NCI-H446 treated with DMSO at 0.1 percent for 48 hours (cell line): Measurements from ENCODE around the gene OAS1.
A peak's percentile ranks its signal among the peaks of the same experiment; 100 is the strongest.
"Not testable (repeated sequence)": the region's sequence is repeated elsewhere in the genome, so short reads cannot be mapped to it uniquely, and the experiment has no call there.

ENCODE experiments used
- DNase-seq: peaks from one replicate; lab custom pipeline; 2025; lab: John Stamatoyannopoulos, UW

OAS1 gene

GRCh38 chr12:112900298-112901145, 6.2 kb upstream of the OAS1 start:
- DNase-seq: peak; percentile 95

GRCh38 chr12:112901271-112901670, 5.5 kb upstream of the OAS1 start:
- no peak for DNase-seq

DNA sequence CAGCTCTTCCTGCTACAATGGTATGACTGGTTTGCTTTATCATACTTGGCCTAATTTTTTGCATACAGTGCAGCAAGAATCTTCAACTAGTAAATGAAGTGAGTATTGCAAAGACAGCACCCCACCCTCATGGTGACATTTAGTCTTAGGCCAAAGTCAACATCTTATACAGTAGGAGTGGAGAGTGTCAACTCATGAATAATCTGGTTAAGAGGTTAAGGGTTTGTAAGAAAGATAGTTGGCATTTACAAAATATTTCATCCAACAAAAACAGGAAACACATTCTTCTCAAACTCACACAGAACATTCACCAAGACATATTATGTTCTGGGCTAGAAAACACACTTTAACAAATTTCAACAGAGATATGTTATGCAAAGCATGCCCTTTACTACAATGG, 2.2 kb upstream of the OAS1 start:
- DNase-seq: no peak

DNA sequence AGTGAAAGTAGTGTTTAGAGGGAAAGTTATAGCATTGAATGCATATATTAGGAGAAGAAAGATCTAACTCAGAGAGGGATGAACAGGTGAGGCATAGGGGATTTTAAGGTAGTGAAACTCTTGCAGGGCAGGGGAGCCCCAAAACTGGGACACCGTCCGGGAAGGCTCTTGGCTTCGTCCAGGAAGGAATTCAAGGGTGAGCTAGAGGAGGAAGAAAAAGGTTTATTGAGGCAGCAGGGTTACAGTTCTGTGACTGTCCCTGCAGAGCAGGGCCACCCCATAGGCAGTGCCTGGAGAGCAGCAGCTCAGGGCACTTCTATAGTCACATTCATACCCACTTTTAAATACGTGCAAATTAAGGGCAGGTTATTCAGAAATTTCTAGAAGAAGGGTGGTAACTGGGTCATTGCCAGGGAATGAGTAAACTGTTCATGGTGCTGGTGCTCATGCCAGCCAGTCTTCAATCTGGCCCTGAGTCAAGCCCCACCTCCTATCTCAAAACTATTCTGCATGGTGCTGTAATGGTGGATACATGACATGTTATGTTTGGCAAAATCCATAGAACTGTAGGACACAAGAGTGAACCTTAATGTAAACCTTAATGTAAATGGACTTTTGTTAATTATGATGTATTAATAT, 1.2 kb upstream of the OAS1 start:
- DNase-seq: peak; percentile 55

GRCh38 chr12:112907415-112908157, 824 bp downstream of the OAS1 start:
- DNase-seq: no peak

DNA sequence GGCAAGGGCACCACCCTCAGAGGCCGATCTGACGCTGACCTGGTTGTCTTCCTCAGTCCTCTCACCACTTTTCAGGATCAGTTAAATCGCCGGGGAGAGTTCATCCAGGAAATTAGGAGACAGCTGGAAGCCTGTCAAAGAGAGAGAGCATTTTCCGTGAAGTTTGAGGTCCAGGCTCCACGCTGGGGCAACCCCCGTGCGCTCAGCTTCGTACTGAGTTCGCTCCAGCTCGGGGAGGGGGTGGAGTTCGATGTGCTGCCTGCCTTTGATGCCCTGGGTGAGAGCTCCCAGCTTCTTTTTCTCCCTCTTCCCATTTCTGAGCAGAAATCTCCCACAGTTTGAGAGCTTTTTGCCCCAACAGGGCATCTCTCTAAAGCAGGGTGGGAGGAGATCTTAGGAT, 1.8 kb downstream of the OAS1 start:
- no peak for DNase-seq

DNA sequence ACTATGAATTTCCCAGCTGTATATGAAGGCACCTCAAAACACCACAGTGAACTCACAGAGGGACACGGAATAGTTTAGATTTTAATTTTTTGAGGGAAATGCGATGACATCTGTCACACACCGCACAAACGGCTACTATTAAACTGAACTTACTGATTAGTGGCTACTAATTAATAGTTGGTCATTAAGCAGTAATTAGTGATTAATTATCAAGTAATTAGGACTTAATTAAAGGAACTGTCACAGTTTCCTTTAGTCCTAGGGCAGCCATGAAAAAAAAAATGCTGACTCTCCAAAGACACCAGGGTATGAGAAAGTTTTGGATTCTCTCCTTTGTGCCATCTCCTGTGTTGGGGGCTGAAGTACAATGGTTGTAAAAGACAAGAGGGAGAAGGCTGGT, 2.9 kb downstream of the OAS1 start:
- no peak for DNase-seq

- no peak for DNase-seq
These were observed 6.4 kb downstream of the OAS1 start for GRCh38 chr12:112913038-112913688.

DNA sequence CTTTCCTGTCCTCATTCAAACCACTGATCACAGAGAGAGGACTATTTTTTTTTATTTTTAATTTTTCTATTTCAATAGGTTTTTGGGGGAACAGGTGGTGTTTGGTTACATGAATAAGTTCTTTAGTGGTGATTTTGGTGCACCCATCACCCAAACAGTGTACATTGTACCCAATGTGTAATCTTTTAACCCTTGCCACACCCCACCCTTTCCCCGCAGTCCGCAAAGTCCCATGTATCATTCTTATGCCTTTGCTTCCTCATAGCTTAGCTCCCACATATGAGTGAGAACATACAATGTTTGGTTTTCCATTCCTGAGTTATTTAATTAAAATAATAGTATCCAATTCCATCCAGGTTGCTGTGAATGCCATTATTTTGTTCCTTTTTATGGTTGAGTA, 7.1 kb downstream of the OAS1 start:
- DNase-seq: not testable (repeated sequence)

DNA sequence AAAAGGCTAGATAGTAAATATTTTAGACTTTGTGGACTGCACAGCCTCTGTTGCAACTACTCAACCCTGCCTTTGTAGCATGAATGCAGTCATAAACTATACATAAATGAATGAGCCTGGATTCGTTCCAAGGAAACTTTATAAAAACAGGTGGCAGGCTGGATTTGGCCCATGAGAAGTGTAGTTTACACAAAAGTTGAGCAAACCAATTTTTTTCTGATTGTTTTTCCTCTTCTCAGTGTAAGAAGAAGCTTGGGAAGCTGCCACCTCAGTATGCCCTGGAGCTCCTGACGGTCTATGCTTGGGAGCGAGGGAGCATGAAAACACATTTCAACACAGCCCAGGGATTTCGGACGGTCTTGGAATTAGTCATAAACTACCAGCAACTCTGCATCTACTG, 9.5 kb downstream of the OAS1 start:
- peak; percentile 69 for DNase-seq

DNA sequence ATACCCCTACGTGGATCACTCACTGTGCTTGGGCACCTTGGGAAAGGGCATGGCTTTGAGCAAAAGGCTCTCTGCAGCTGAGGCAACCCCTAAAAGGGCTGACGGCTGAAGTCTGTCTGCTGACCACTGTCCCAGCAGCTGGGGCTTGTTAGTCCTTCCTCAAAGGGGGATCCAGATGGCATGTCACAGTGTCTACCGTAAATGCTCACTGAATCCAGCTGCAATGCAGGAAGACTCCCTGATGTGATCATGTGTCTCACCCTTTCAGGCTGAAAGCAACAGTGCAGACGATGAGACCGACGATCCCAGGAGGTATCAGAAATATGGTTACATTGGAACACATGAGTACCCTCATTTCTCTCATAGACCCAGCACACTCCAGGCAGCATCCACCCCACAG, 12.4 kb downstream of the OAS1 start:
- no peak for DNase-seq

DNA sequence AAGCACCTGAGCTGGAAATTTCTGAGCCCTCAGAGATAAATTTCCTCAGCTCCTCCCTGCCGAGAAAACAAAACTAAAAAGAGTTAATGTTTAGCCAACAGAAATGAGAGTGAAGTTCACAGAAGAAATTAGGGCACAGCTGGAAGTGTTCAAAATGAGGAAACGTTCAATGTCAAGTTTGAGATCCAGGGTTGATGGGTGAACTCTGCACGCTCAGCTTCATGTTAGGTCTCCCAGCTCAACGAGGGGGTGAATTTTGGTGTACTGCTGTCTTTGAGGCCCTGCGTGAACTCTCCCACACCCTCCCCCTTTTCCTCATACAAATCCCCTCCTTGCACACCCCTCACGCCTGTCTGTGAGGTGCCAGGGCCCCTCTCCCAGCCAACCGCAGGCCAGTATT, 18.2 kb downstream of the OAS1 start:
- DNase-seq: no peak

DNA sequence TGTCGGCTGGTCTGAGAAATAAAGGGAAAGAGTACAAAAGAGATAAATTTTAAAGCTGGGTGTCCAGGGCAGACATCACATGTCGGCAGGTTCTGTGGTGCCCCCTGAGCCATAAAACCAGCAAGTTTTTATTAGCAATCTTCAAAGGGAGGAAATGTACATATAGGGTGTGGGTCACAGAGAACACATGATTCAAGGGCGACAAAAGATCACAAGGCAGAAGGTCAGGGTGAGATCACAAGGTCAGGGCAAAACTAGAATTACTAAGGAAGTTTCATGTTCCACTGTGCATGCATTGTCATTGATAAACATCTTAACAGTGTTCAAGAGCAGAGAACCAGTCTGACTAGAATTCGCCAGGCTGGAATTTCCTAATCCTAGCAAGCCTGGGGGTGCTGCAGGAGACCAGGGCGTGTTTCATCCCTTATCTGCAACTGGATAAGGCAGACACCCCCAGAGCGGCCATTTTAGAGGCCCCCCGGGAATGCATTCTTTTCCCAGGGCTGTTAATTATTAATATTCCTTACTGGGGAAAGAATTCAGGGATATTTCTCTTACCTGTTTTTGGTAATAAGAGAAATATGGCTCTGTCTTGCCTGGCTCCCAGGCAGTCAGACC, 19.8 kb downstream of the OAS1 start:
- DNase-seq: not testable (repeated sequence)

DNA sequence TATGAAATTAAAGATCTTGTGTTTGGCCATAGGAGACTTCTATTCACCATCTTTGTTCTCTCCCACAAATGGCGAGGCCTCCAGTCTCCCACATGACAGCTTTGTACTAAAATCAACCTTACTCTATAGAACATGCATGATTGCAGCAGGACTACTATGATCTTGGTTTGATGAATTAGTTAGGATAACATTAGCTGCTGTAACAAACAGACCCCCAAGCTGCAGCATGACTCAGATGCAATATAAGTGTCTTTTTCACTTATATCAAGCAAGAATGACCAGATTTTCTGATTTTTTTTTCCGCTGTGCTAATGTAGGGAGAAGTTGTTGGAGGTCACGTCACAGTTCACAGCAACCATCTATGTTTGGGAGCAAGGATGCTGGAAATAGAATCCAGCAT, 20.7 kb downstream of the OAS1 start:
- DNase-seq: no peak

DNA sequence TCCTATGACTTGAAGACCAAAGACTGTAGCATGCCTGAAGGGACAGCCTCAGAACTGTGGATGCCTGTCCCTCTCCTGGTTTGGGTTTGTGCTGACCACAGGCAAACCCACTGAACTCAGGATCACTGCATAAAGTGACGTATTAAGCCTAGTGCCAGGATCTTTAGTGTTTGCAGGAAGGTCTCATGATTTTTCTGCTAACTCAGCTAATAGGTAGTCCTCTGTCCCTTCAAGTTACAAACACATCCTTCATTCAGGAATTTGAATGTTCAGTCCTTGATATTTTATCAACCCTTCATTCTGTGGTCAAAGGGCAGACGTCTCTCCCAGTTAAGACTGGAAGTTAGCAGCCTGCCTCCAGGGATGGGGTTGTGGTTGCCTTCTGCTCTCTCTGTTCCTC, 21.2 kb downstream of the OAS1 start:
- no peak for DNase-seq

GRCh38 chr12:112928978-112929377, 22.2 kb downstream of the OAS1 start:
- no peak for DNase-seq

- DNase-seq: no peak
These were observed 23.0 kb downstream of the OAS1 start for GRCh38 chr12:112929715-112930114.

DNA sequence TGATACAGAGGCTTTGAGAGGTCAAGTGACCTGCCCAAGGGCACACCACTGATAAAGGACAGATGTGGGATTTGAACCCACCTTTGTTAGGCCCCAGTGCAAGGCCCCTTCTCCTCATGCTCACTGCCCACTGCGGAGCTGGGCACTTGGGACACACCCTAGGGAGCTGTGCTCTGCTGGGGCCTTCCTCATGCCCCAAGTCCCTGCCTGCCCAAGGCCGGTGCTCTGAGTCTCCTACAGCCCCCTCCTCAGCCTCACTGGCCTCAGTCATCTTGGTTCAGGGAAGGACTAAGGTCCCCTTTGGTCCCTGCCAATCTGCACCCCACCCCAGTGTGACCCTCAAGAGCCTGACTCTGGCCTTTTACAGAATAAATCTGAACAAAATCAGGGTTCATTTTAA, 23.6 kb downstream of the OAS1 start:
- no peak for DNase-seq

GRCh38 chr12:112932485-112933128, 25.8 kb downstream of the OAS1 start:
- no peak for DNase-seq

GRCh38 chr12:112933129-112933505, 26.4 kb downstream of the OAS1 start:
- no peak for DNase-seq

GRCh38 chr12:112936264-112936663, 29.5 kb downstream of the OAS1 start:
- DNase-seq: no peak

- DNase-seq: no peak
These were observed 30.2 kb downstream of the OAS1 start for GRCh38 chr12:112936927-112937326.
